Caco-2 (cell line): ENCODE data around the gene DLG4. TPM values are rescaled to one million over a fixed set of nuclear protein-coding genes. Genes with fewer than 3 reads are reported as not detected.

Experiments used
- BruUV-seq: library from RNA; stranded (reverse); fragments of 400-500 nt; replicated peaks from 2 replicates; lab custom pipeline; 2021; lab: Mats Ljungman, UMichigan
- CTCF ChIA-PET: fragments of 300-600 bp; sonication (Branson Sonifier 250); formaldehyde crosslinking; loops from one replicate; lab custom pipeline; 2022; ENCODE audit warnings: antibody characterized with exemption; lab: Charles Lee
- POLR2A ChIA-PET: fragments of 300-600 bp; sonication (Branson Sonifier 250); formaldehyde crosslinking; loops from one replicate; lab custom pipeline; 2022; ENCODE audit warnings: antibody characterized with exemption; lab: Charles Lee
- DNase-seq, 2 experiments: peaks; one replicate each; pipeline versions ENCODE4 v3.0.0 to v3.0.0-alpha.2; 2020 to 2022
- H3K27me3 ChIP-seq: replicated peaks from 2 replicates; pipeline ENCODE4 v1.6.0; 2011; ENCODE audit warnings: low read length; ENCODE audit not compliant: control insufficient read depth, insufficient read depth
- H3K36me3 ChIP-seq: 2 replicates; pipeline ENCODE4 v1.5.1; 2011; ENCODE audit warnings: low read length; ENCODE audit not compliant: control insufficient read depth, insufficient read depth
- H3K4me1 ChIP-seq: fragments of 250-450 bp; sonication (Bioruptor Pico); 2 replicates; pipeline ENCODE4 v1.5.1; 2020; ENCODE audit warnings: mild to moderate bottlenecking
- H3K4me3 ChIP-seq: 2 replicates; pipeline ENCODE4 v1.5.1; 2011; ENCODE audit warnings: low read depth, mild to moderate bottlenecking, control low read depth, low read length
- H3K9me3 ChIP-seq: fragments of 250-450 bp; sonication (Bioruptor Pico); 2 replicates; pipeline ENCODE4 v1.5.1; 2020; ENCODE audit warnings: mild to moderate bottlenecking, moderate library complexity
- H3K27ac Mint-ChIP-seq: one replicate; pipeline ENCODE4 v1.8.0; 2022; ENCODE audit warnings: mixed read lengths; ENCODE audit not compliant: unreplicated experiment
- H3K27me3 Mint-ChIP-seq: one replicate; pipeline ENCODE4 v1.8.0; 2022; ENCODE audit warnings: mixed read lengths; ENCODE audit not compliant: insufficient read depth, unreplicated experiment
- H3K36me3 Mint-ChIP-seq: one replicate; pipeline ENCODE4 v1.8.0; 2022; ENCODE audit warnings: mild to moderate bottlenecking, mixed read lengths; ENCODE audit not compliant: insufficient read depth, unreplicated experiment
- H3K4me1 Mint-ChIP-seq: one replicate; pipeline ENCODE4 v1.8.0; 2022; ENCODE audit warnings: low read depth, mixed read lengths; ENCODE audit not compliant: unreplicated experiment
- H3K4me3 Mint-ChIP-seq: one replicate; pipeline ENCODE4 v1.8.0; 2022; ENCODE audit warnings: mild to moderate bottlenecking, moderate library complexity, mixed read lengths; ENCODE audit not compliant: unreplicated experiment
- H3K9me3 Mint-ChIP-seq: one replicate; pipeline ENCODE4 v1.8.0; 2022; ENCODE audit warnings: mixed read lengths; ENCODE audit not compliant: unreplicated experiment
- intact Hi-C: fragments of 100-400 bp; cut with micrococcal nuclease; formaldehyde crosslinking; loops from one replicate; pipeline ENCODE4 v1.10.0; 2022; ENCODE audit not compliant: unreplicated experiment
- total RNA-seq: library from RNA; stranded (reverse); gene quantifications from 2 replicates; pipeline ENCODE4 v1.2.3, GENCODE V29; 2022
- TF ChIP-seq, protein P1 (sequence below), 2 experiments: fragments of 200-600 bp in 1 of 2; IDR thresholded peaks; 1 replicate in 1 of 2; 2 replicates in 1 of 2; pipeline versions ENCODE4 v1.5.1 to v1.8.0; 2011 to 2022; ENCODE audit warnings: antibody characterized with exemption in 1 of 2, control low read depth in 1 of 2, inconsistent platforms in 1 of 2, low read depth in 1 of 2, low read length in 1 of 2, mild to moderate bottlenecking in 1 of 2, moderate library complexity in 1 of 2; ENCODE audit not compliant: insufficient read depth in 1 of 2, severe bottlenecking in 1 of 2, unreplicated experiment in 1 of 2

Gene DLG4
- total RNA-seq, 1 experiment from 2014 or later = 0.98 TPM

DNA sequence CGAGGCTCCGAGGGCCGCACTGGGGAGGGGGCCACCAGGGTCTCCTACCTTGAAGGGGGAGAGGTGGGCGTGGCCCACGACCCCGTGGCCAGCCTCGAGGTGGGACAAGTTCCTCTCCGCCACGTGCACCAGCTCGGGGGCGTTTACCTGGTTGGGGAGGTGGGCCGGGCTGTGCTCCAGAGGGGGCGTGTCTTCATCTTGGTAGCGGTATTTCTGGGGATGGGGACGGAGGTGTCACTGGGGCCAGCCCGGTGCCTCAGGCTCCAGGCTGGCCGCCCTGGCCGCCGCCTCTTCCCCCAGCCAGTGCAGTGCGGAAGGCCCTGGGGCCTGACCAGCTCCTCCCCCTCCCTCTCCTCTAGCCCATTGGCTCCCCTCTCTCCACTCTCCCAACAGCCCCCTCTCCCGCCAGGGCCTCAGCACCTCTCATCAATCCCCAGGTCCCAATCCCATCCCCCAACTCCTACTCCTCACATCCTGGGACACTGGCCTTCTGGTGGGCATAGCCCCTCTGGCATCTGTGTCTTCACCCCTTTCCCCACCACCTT lies 11.5 kb downstream of the DLG4 start:
- no peak for DNase-seq
- Mint-ChIP-seq H3K4me1 (peaks cover 6% of the 10 kb centered on the region), H3K9me3 (no peaks in the 10 kb centered on the region), H3K27me3 (no peaks in the 10 kb centered on the region), H3K27ac (no peak overlapping the region), H3K4me3 (no peak overlapping the region), H3K36me3 (peaks cover 7% of the 10 kb centered on the region)
- ChIA-PET POLR2A (no interaction called here), CTCF (no interaction called here)
- BruUV-seq = no TSS peak
- Histone ChIP-seq H3K4me3 (no peak overlapping the region), H3K27me3 (no peaks in the 10 kb centered on the region), H3K4me1 (no peaks in the 10 kb centered on the region), H3K36me3 (no peaks in the 10 kb centered on the region), H3K9me3 (no peaks in the 10 kb centered on the region)
- TF ChIP-seq, protein P1, sequence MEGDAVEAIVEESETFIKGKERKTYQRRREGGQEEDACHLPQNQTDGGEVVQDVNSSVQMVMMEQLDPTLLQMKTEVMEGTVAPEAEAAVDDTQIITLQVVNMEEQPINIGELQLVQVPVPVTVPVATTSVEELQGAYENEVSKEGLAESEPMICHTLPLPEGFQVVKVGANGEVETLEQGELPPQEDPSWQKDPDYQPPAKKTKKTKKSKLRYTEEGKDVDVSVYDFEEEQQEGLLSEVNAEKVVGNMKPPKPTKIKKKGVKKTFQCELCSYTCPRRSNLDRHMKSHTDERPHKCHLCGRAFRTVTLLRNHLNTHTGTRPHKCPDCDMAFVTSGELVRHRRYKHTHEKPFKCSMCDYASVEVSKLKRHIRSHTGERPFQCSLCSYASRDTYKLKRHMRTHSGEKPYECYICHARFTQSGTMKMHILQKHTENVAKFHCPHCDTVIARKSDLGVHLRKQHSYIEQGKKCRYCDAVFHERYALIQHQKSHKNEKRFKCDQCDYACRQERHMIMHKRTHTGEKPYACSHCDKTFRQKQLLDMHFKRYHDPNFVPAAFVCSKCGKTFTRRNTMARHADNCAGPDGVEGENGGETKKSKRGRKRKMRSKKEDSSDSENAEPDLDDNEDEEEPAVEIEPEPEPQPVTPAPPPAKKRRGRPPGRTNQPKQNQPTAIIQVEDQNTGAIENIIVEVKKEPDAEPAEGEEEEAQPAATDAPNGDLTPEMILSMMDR (IDR thresholded peaks at IDR 0.05; ENCODE audit: insufficient read depth in 1 of 2, low read depth in 1 of 2, low read length in 1 of 2, severe bottlenecking in 1 of 2, unreplicated experiment in 1 of 2) = no peak
- intact Hi-C loops = no loop called here

DNA sequence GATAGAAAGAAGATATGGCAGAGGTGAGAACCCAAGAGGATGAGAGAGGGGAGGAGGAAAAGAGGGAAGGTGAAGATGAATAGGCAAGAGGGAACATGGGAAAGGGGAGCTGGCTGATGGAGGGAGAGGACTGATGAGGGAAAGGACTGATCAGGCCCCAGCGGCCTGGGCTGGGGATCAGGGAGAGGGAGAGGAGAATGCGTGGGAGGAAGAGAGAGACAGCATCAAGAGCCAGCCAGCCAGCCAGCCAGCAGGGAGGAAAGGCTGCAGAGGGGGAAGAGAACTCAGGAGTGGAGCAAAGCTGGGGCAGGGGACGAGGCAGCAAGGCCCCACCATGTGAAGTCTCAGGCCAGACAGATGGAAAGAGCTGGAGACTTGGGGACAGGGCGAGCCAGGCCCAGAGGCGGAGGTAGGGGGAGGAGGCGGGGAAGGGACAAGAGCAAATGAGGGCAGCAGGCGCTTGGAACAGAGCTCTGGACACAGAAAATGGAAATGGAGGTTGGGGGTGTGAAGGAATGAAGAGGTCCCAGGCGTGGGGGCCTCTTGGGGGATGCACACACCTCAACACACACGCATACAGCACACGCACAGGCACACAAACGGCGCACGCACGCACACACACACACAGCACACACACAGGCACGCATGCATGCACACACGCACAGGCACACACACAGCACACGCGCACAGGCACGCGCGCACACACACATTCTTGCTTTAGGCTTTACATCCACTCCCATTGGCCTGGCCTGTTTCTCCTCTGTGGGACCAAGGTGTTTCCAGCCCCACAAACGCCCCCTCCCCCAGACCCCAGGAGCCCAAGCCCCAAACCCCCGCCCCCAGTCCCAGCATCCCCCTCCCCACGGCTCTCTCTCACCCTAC lies 12.3 kb downstream of the DLG4 start:
- Mint-ChIP-seq H3K4me3 (no peak overlapping the region), H3K27me3 (no peaks in the 10 kb centered on the region), H3K4me1 (peaks cover 6% of the 10 kb centered on the region), H3K36me3 (peaks cover 7% of the 10 kb centered on the region), H3K9me3 (no peaks in the 10 kb centered on the region), H3K27ac (no peak overlapping the region)
- DNase-seq = no peak
- TF ChIP-seq, protein P1 (IDR thresholded peaks at IDR 0.05; ENCODE audit: insufficient read depth in 1 of 2, low read depth in 1 of 2, low read length in 1 of 2, severe bottlenecking in 1 of 2, unreplicated experiment in 1 of 2) = no peak
- intact Hi-C loops = no loop called here
- no peak overlapping the region for H3K4me3 ChIP-seq
- no peaks in the 10 kb centered on the region for H3K36me3 ChIP-seq
- H3K9me3 ChIP-seq = no peaks in the 10 kb centered on the region
- no TSS peak for BruUV-seq
- H3K4me1 ChIP-seq = no peaks in the 10 kb centered on the region
- ChIA-PET CTCF (no interaction called here), POLR2A (no interaction called here)
- H3K27me3 ChIP-seq = no peaks in the 10 kb centered on the region

DNA sequence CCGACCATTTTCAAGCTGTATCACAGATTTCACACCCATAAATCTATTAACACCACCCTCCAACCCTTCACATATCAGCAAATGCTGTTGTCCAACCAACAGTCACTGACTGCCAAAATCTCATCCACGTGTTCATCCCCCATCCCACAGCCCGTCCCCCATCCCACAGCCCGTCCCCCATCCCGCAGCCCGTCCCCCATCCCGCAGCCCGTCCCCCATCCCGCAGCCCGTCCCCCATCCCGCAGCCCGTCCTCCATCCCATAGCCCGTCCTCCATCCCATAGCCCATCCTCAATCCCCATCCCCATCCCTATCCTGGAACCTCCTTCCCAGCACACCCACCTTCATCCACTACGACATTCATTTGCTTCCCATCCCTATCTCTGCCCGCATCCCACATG lies 14.1 kb downstream of the DLG4 start:
- Mint-ChIP-seq H3K4me1 (peaks cover 6% of the 10 kb centered on the region), H3K27ac (no peak overlapping the region), H3K27me3 (no peaks in the 10 kb centered on the region), H3K4me3 (peak overlapping the region; percentile 66), H3K9me3 (no peaks in the 10 kb centered on the region), H3K36me3 (peaks cover 7% of the 10 kb centered on the region)
- Histone ChIP-seq H3K4me3 (no peak overlapping the region), H3K27me3 (no peaks in the 10 kb centered on the region), H3K9me3 (no peaks in the 10 kb centered on the region), H3K4me1 (no peaks in the 10 kb centered on the region), H3K36me3 (no peaks in the 10 kb centered on the region)
- POLR2A ChIA-PET = no interaction called here
- intact Hi-C loops = no loop called here
- CTCF ChIA-PET = no interaction called here
- TF ChIP-seq, protein P1 (IDR thresholded peaks at IDR 0.05; ENCODE audit: insufficient read depth in 1 of 2, low read depth in 1 of 2, low read length in 1 of 2, severe bottlenecking in 1 of 2, unreplicated experiment in 1 of 2) = no peak
- BruUV-seq = no TSS peak
- DNase-seq = no peak
